HG03575 (cell line): ENCODE measurements around the gene NOXA1.

ENCODE experiments used
- ATAC-seq: cut with Tn5 transposase; IDR thresholded peaks from one replicate; pipeline ENCODE4 v1.9.1; 2021; ENCODE audit not compliant: unreplicated experiment, insufficient number of reproducible peaks, low FRiP score; ENCODE audit errors: extremely low read depth

NOXA1 gene

GRCh38 chr9:137416563-137417151, 6.5 kb upstream of the NOXA1 start:
- no peak for ATAC-seq

GRCh38 chr9:137417161-137418021, 5.8 kb upstream of the NOXA1 start:
- ATAC-seq = no peak

GRCh38 chr9:137421838-137422603, 1.2 kb upstream of the NOXA1 start:
- ATAC-seq = no peak

- ATAC-seq = no peak
Observed at GRCh38 chr9:137423514-137424291, 510 bp downstream of the NOXA1 start.

- no peak for ATAC-seq
Observed at GRCh38 chr9:137426018-137426681, 3.0 kb downstream of the NOXA1 start.

- no peak for ATAC-seq
Observed at GRCh38 chr9:137427454-137428310, 4.5 kb downstream of the NOXA1 start.

- no peak for ATAC-seq
Observed at GRCh38 chr9:137428311-137428630, 5.1 kb downstream of the NOXA1 start.

GRCh38 chr9:137428841-137429545, 5.8 kb downstream of the NOXA1 start:
- no peak for ATAC-seq

- no peak for ATAC-seq
Observed at GRCh38 chr9:137429546-137429890, 6.3 kb downstream of the NOXA1 start.

- no peak for ATAC-seq
Observed at GRCh38 chr9:137429974-137430722, 7.0 kb downstream of the NOXA1 start.

GRCh38 chr9:137430723-137431415, 7.7 kb downstream of the NOXA1 start:
- ATAC-seq = no peak

GRCh38 chr9:137431416-137431931, 8.3 kb downstream of the NOXA1 start:
- no peak for ATAC-seq

GRCh38 chr9:137432687-137433348, 9.6 kb downstream of the NOXA1 start:
- ATAC-seq = no peak

- ATAC-seq = no peak
Observed at GRCh38 chr9:137433349-137433915, 10.2 kb downstream of the NOXA1 start.

GRCh38 chr9:137433916-137434431, 10.8 kb downstream of the NOXA1 start:
- no peak for ATAC-seq
